HepG2 (cell line): ENCODE results near the gene ZNF282. TPM values are rescaled to one million over a fixed set of nuclear protein-coding genes. Genes with fewer than 3 reads are reported as not detected.
A peak's percentile ranks its signal among the peaks of the same experiment; 100 is the strongest.

ENCODE experiments used
- AKAP8 ChIP-seq: sonication (generic); formaldehyde crosslinking; IDR thresholded peaks from 2 replicates; pipeline ENCODE4 v1.5.1; 2020; ENCODE audit warnings: mild to moderate bottlenecking, missing genetic modification reagents
- ARID4A ChIP-seq: sonication (generic); formaldehyde crosslinking; IDR thresholded peaks from 2 replicates; pipeline ENCODE4 v1.5.0; 2020; ENCODE audit warnings: mild to moderate bottlenecking, missing genetic modification reagents, borderline replicate concordance
- ATF1 ChIP-seq: IDR thresholded peaks from 2 replicates; pipeline ENCODE4 v1.6.1; 2016; ENCODE audit warnings: mild to moderate bottlenecking, control low read depth
- CREB1 ChIP-seq, 2 experiments: fragments of 450-650 bp in 1 of 2; IDR thresholded peaks; 2 replicates each; pipeline ENCODE4 v1.6.1; 2016 to 2017; ENCODE audit warnings: control low read depth in 1 of 2, mild to moderate bottlenecking in 1 of 2, missing compliant biosample characterization in 1 of 2, missing genetic modification characterization in 1 of 2
- GABPB1 ChIP-seq: IDR thresholded peaks from 2 replicates; pipeline ENCODE4 v1.6.1; 2016; ENCODE audit warnings: mild to moderate bottlenecking, missing genetic modification reagents, moderate library complexity, missing compliant biosample characterization
- GATAD2A ChIP-seq: IDR thresholded peaks from 2 replicates; pipeline ENCODE4 v1.6.1; 2016
- HDAC2 ChIP-seq: sonication (generic); formaldehyde crosslinking; IDR thresholded peaks from 2 replicates; pipeline ENCODE4 v1.4.0; 2020; ENCODE audit warnings: missing genetic modification reagents
- NKX3-1 ChIP-seq: sonication (generic); formaldehyde crosslinking; IDR thresholded peaks from 2 replicates; pipeline ENCODE4 v1.5.0; 2020; ENCODE audit warnings: missing genetic modification reagents
- TAF1 ChIP-seq: sonication (generic); formaldehyde crosslinking; IDR thresholded peaks from 2 replicates; pipeline ENCODE4 v1.4.0; 2020; ENCODE audit warnings: missing genetic modification reagents
- ZFP1 ChIP-seq: IDR thresholded peaks from 2 replicates; pipeline ENCODE4 v1.6.1; 2016
- ZNF101 ChIP-seq: sonication (generic); formaldehyde crosslinking; IDR thresholded peaks from 2 replicates; pipeline ENCODE4 v1.4.0; 2020; ENCODE audit warnings: mild to moderate bottlenecking, low read depth, missing genetic modification reagents, borderline replicate concordance
- ZNF333 ChIP-seq: sonication (generic); formaldehyde crosslinking; IDR thresholded peaks from 2 replicates; pipeline ENCODE4 v1.4.0; 2020; ENCODE audit warnings: mild to moderate bottlenecking, missing genetic modification reagents, borderline replicate concordance
- ZNF562 ChIP-seq: sonication (generic); formaldehyde crosslinking; IDR thresholded peaks from 2 replicates; pipeline ENCODE4 v1.8.0; 2022; ENCODE audit warnings: missing genetic modification reagents, borderline replicate concordance
- ZNF766 ChIP-seq: sonication (generic); formaldehyde crosslinking; IDR thresholded peaks from 2 replicates; pipeline ENCODE4 v1.5.0; 2020; ENCODE audit warnings: missing genetic modification reagents, borderline replicate concordance
- ZSCAN21 ChIP-seq: sonication (generic); formaldehyde crosslinking; IDR thresholded peaks from 2 replicates; pipeline ENCODE4 v1.8.0; 2022; ENCODE audit warnings: mild to moderate bottlenecking, missing genetic modification reagents, moderate library complexity, borderline replicate concordance
- polyA plus RNA-seq, 8 experiments: library from polyadenylated mRNA; depleted of rRNA in 3 of 8; stranded (reverse) in 7 of 8; unstranded in 1 of 8; fragments of >200 nt; fragmentation: Illumina TruSeq in 4 of 8; extraction: Trizol in 4 of 8; gene quantifications; 2 replicates each; pipeline versions ENCODE4 v1.2.1 to v1.2.3, GENCODE V29; 2011 to 2016; ENCODE audit warnings: low read depth in 4 of 8, missing spikeins in 1 of 8, mixed read lengths in 1 of 8; ENCODE audit not compliant: insufficient read depth in 1 of 8
- total RNA-seq, 5 experiments: library from RNA; depleted of rRNA; stranded (reverse); fragments of >200 nt; fragmentation: Illumina TruSeq; extraction: Trizol; gene quantifications; 2 replicates each; pipeline ENCODE4 v1.2.3, GENCODE V29; 2016; ENCODE audit warnings: low read depth in 1 of 5
- TF ChIP-seq, protein P1 (sequence below): sonication (generic); formaldehyde crosslinking; IDR thresholded peaks from 2 replicates; pipeline ENCODE4 v1.4.0; 2020; ENCODE audit warnings: missing genetic modification reagents
- TF ChIP-seq, protein P2 (sequence below): sonication (generic); formaldehyde crosslinking; IDR thresholded peaks from 2 replicates; pipeline ENCODE4 v1.5.0; 2020; ENCODE audit warnings: missing genetic modification reagents, mild to moderate bottlenecking, borderline replicate concordance
- TF ChIP-seq, protein P3 (sequence below): sonication (generic); formaldehyde crosslinking; IDR thresholded peaks from 2 replicates; pipeline ENCODE4 v1.5.0; 2020; ENCODE audit warnings: mild to moderate bottlenecking, missing genetic modification reagents, moderate library complexity

The ZNF282 gene
- total and polyA plus RNA-seq, 2 of the 13 experiments (the other 11 are each of a cell fraction or from before 2014, with no cell fraction given) = 9.1 to 20.9 TPM

- TF ChIP-seq, protein P1, sequence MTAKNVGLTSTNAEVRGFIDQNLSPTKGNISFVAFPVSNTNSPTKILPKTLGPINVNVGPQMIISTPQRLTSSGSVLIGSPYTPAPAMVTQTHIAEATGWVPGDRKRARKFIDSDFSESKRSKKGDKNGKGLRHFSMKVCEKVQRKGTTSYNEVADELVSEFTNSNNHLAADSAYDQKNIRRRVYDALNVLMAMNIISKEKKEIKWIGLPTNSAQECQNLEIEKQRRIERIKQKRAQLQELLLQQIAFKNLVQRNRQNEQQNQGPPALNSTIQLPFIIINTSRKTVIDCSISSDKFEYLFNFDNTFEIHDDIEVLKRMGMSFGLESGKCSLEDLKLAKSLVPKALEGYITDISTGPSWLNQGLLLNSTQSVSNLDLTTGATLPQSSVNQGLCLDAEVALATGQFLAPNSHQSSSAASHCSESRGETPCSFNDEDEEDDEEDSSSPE = no peak
- TF ChIP-seq ZNF333 (CRISPR knock-in tag) (no peak; the same call in 1 of the 2 replicates), ZSCAN21 (CRISPR knock-in tag) (peak; percentile 54; the same call in 1 of the 2 replicates), TAF1 (peak; percentile 41; the same call in 1 of the 2 replicates), ATF1 (CRISPR knock-in tag) (no peak), ZFP1 (CRISPR knock-in tag) (no peak), ZNF766 (CRISPR knock-in tag) (no peak), CREB1 (IDR thresholded peaks at IDR 0.05) (0 out of 2 replicates have a peak, but pooled peaks have one; percentile 20), CREB1 (CRISPR knock-in tag; IDR thresholded peaks at IDR 0.05) (no peak), GATAD2A (CRISPR knock-in tag) (peak; percentile 34; the same call in 1 of the 2 replicates), GABPB1 (CRISPR knock-in tag) (0 out of 2 replicates have a peak, but pooled peaks have one; percentile 60), ARID4A (CRISPR knock-in tag) (peak; percentile 85), NKX3-1 (CRISPR knock-in tag) (0 out of 2 replicates have a peak, but pooled peaks have one; percentile 14), HDAC2 (0 out of 2 replicates have a peak, but pooled peaks have one; percentile 26), ZNF101 (CRISPR knock-in tag) (no peak), AKAP8 (CRISPR knock-in tag) (0 out of 2 replicates have a peak, but pooled peaks have one; percentile 48), ZNF562 (no peak)
- TF ChIP-seq, protein P2, sequence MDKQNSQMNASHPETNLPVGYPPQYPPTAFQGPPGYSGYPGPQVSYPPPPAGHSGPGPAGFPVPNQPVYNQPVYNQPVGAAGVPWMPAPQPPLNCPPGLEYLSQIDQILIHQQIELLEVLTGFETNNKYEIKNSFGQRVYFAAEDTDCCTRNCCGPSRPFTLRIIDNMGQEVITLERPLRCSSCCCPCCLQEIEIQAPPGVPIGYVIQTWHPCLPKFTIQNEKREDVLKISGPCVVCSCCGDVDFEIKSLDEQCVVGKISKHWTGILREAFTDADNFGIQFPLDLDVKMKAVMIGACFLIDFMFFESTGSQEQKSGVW = no peak
- TF ChIP-seq, protein P3, sequence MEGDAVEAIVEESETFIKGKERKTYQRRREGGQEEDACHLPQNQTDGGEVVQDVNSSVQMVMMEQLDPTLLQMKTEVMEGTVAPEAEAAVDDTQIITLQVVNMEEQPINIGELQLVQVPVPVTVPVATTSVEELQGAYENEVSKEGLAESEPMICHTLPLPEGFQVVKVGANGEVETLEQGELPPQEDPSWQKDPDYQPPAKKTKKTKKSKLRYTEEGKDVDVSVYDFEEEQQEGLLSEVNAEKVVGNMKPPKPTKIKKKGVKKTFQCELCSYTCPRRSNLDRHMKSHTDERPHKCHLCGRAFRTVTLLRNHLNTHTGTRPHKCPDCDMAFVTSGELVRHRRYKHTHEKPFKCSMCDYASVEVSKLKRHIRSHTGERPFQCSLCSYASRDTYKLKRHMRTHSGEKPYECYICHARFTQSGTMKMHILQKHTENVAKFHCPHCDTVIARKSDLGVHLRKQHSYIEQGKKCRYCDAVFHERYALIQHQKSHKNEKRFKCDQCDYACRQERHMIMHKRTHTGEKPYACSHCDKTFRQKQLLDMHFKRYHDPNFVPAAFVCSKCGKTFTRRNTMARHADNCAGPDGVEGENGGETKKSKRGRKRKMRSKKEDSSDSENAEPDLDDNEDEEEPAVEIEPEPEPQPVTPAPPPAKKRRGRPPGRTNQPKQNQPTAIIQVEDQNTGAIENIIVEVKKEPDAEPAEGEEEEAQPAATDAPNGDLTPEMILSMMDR = peak; percentile 26
Measured at GRCh38 chr7:149147752-149148653, 47.3 kb upstream of the ZNF282 start (continued).
